GM21360 (cell line): Measurements from ENCODE around the gene CARD18.
"Not testable (repeated sequence)": the region's sequence is repeated elsewhere in the genome, so short reads cannot be mapped to it uniquely, and the experiment has no call there.

Experiments
- ATAC-seq: cut with Tn5 transposase; IDR thresholded peaks from one replicate; pipeline ENCODE4 v1.9.1; 2021; ENCODE audit warnings: mild to moderate bottlenecking, moderate library complexity; ENCODE audit not compliant: unreplicated experiment

Gene CARD18

DNA sequence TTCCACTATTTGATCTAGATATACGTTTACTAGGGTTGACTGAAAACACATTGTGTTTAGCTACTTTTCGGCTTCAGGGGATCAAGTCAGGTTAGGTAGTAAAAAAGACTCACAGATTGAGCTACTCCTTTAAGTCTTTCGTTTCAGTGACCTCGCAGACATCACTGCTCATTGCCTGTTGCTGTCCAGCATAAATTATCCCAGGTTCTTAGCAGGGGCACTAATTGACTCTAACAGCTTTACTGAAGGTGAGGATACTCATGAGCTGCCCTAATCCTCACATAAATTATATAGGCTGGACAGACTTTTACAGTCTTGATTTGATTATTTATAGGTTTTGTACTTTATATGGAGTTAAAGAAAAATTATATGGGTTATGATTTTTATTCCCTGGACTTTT lies 3.7 kb downstream of the CARD18 start:
- no peak for ATAC-seq

DNA sequence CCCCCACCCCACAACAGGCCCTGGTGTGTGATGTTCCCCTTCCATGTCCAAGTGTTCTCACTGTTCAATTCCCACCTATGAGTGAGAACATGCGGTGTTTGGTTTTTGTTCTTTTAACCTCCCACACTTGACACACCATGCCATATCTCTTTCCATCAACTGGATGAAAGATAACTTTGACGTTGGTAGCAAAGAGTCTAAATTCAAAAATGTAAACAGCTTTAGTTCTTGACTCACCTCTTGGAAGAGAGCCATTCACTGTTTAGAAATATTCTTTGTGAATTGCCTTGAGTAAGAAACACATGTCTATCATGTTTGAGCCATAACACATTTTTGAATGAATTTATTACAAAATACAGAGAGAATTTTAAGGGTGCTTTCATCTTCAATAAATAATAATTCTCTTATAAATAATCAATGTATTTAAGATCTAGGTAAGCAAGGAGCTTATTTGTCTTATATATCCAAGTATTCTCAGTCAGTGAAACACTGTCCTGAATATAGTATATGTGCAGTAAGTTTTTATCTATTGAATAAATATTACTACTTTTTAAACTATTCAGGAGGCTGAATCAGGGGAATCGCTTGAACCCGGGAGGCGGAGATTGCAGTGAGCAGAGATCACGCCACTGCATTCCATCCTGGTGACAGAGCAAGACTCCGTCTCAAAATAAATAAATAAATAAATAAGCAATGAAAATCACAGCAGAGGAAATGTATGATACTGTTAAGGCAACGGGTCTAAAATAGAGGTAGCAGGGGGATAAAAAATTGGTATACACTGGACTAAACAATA lies 6.7 kb downstream of the CARD18 start:
- ATAC-seq = no peak

DNA sequence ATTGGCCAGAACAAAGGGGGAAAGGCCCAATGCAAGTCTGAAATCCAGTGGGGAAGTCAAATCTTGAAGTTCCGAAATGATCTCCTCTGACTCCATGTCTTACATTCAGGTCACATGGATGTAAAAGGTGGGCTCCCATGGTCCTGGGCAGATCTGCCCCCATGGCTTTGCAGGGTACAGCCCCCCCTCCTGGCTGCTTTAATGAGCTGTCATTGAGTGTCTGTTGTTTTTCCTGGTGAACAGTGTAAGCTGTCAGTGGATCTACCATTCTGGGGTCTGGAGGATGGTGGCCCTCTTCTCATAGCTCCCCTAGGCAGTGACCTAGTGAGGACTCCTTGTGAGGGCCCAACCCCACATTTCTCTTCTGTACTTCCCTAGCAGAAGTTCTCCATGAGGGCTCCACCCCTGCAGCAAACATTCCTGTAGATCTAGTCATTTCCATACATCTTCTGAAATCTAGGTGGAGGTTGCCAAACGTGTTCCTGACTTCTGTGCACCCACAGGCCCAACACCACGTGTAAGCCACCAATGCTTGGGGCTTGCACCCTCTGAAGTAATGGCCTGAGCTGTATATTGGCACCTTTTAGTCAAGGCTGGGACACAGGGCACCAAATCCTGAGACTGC lies 9.3 kb downstream of the CARD18 start:
- ATAC-seq = no peak

DNA sequence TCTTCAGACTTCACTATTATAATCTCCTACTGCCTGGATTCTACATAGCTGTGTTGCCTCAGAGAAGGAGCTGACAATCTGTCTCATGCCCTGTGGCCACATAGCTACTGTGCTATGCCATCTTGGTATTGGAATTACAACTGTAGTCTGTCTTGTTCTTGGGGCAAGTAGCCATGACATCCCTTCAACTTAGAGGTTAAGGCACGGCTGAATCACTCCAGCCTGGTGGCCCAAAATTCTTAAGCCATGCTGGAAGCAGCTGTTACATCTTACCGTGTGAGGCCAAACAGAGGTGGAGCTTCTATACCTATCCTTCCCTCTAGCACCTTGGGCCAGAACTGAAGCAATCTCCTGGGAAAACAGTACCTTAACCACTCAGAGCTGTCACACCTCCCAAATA lies 14.8 kb downstream of the CARD18 start:
- no peak for ATAC-seq

DNA sequence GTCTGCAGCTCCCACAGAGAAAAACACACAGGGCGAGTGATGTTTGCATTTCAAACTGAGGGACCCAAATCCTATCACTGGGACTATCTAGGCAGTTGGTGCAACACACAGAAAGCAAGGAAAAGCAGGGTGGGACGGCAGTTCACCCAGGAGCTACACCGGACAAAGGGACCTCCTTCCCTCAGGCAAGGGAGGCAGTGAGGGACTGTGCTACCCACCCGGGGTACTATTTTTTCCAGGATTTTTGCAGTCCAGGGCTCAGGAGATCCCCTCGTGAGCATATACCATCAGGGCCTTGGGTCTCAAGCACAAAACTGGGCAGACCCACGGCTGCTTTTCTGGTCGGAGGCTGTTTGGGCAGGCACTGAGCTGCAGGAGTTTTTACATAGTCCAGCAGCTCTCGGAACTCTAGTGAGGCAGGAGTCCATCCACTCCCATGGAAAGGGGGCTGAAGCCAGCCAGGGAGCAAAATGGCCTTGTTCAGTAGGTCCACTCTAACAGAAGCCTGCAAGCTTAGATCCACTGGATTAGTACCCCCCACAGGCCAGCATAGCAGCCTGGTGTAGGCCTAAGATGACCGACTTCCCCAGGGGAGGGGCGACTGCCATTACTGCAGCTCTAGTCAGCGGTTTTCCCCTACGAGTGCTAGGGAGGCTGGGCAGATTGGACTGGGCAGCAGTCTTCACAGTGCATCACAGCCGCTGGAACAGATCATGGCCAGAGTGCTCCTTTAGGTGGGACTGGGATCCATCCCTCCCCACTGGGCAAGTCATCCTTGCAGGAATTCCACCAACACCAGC lies 28.2 kb downstream of the CARD18 start:
- no peak for ATAC-seq

DNA sequence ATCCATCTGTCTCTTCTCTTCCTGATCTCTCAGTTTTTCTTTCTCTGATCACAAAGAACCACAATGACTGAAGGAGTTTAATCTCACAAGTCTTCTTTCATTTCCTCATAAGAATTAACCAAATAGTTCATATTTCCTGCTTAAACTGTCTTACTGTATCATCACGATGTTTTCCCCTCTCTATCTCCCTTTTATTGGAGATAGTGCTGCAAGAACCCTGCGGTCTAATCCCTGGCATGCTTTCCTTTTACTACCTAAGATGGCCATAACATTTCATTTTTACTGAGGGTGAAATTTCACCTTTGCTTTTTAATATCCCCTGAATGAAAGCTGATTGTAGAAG lies 28.9 kb downstream of the CARD18 start:
- no peak for ATAC-seq

DNA sequence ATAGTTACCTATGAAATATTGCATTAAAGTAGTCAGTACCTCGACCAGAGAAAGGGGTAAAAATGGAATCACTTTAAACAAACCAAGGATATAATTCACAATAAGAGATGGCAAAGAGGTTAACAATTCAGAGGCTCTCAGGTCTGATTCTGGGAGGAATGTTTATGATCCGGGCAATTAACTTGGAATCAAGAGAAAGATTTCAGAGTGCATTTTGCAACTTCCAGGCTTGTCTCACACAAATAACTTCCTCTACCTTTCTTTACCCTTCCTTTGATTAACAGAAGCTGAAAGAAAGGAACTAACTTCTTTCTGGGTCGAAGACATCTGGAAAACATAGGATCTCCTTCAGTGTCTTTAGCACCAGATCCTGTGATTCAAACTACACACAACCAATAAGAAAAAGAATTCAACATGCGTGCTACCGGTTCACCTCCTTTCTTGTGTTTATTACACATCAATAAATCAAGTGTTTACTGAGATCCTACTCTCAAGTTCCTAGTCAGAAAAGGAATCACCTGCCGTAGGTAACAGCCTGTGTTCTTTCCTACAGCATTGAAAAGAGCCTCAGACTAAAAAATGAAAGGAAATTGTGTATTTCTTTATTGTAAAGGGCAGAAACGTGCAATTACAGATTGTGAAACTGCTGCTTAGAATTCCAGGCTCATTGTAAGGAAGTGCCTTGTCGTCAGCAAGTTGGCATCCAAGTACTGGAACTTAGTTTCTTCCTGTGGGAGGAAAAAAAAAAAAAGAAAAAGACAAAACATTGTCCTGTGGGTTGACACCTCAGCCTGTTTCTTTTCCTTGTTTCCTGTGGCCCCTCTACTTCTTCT lies 29.5 kb downstream of the CARD18 start:
- ATAC-seq = no peak

DNA sequence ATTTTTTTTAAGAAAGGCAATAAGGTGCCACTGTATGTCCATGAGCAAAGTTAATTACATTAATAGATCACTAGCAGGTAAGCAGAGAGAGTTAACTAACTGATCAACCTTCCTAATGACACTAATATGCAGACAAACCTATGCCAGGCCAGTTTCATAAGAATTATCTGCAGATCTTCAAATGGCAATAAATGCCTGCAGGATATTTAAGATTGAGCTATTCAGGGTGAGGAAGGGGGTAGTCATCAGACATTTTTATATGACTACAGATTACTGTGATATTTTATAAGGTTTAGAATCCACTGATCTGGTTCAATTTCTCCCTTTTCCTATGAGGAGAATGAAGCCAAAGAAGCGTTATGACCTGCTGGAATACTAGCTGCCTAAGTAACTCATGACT lies 30.2 kb downstream of the CARD18 start:
- ATAC-seq = no peak

DNA sequence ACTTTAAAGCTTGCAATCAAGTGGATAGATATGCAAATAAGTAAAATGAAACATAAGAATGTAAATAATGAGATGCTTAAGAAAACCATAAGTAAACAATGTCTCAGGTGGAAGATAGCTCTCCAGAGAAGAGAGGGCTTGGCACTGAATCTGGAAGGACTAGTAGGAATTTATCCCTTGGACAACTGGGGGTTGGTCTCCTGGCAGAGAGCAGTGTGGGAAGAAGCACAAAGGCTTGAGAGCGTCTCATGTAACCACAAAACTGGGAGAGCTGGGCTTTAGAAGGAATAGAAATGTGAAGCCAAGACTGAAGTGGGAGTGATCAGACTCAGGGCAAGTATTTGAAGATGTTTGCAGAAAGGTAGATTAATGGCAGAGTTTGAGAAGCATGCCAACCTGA lies 31.3 kb downstream of the CARD18 start:
- no peak for ATAC-seq

DNA sequence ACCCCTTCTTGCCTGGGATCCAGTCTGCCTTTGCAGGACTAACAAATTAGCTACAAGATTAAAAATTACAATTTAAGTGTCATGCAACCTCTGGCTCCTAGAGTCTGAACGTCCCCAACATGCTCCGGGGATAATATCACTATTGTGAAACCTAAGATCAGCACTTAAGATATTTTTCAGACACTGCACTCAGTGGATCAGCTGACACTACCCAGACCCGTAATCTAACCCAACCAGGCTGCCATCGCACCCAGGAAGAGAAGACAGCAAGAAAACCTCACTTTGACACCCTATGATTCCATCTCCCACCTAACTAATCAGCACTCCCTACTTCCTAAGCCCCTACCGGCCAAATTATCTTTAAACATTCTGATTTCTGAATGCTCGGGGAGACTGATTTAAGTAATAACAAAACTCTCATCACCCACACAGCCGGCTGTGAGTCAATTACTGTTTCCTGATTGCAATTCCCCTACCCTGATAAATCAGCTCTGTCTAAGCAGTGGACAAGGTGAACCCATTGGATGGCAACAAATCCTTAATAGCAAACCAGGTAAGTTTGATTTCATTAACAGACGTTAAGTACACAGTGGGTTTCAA lies 32.2 kb downstream of the CARD18 start:
- ATAC-seq = not testable (repeated sequence)

DNA sequence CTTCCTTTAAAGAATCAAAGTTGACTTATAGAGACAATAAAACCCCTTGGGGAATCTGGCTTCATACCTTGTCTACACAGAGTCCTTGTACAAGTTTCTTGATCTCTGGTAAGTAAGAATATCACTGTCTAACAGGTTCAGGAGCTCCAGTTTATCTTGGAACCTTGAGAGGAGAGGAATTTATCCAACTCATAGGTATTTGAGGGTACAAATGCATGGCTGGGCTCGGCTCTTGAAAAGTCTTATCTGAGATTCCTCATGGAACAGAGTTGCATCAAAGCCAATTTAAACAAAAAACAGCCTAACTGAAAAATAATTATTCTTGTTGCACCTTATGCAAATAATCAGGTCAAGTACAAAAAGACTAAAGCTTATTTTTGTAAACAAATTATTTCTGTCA lies 33.4 kb downstream of the CARD18 start:
- no peak for ATAC-seq

DNA sequence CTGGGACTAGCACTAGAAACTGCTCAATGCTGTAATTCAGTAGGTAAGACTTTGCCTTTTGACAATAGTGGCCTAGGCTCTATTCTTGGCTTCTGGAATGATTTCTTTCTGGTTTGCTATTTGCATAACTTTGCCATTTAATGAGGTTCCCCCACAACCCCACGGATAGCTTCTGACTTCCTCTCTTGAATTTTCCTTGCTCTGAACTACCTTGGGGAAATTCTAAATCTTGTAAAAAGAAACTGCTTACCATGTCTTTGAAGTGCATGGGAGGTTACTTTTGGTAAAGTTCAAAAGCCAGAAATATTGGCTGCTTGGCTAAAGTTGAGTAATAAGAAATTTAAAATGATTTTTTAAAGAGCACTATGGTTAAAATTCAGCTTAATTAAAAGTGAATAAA lies 35.3 kb downstream of the CARD18 start:
- no peak for ATAC-seq

DNA sequence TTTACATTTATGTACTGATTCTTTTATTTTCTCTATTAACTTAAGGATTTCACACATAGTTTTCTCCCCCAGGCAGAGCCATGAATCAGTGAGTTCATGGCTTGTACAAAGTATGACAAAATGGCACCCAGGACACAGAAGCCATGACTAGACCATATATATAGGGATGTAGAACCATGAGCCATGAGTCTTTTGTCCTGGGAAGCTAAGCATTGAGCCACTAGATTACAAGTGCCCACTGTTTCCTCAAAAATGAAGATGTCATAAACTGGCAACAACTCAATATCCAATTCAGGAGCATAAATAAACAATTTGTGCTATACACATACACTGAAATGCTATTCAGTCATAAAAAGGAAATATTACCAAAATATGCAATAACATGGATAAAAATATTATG lies 36.2 kb downstream of the CARD18 start:
- no peak for ATAC-seq

DNA sequence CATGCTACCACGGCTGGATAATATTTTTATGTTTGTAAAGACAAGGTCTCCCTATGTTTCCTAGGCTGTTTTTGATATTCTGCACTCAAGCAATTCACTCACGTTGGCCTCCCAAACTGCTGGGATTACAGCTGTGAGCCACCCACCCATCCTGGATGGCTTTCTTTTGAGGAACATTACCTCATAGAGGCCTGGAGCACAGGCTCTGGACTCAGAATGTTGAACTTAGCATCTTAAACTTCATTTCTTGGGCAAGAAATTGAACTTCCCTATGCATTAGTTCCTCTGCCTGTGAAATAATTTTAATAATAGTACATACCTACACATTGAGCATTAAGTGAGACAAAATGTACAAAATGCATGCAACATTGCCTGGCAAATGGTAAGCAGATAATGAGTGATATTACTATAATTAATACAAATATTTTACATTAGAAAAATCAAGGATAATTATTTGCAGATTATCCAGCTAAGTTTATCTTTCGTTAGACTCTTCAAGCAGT lies 37.4 kb downstream of the CARD18 start:
- ATAC-seq = not testable (repeated sequence)

DNA sequence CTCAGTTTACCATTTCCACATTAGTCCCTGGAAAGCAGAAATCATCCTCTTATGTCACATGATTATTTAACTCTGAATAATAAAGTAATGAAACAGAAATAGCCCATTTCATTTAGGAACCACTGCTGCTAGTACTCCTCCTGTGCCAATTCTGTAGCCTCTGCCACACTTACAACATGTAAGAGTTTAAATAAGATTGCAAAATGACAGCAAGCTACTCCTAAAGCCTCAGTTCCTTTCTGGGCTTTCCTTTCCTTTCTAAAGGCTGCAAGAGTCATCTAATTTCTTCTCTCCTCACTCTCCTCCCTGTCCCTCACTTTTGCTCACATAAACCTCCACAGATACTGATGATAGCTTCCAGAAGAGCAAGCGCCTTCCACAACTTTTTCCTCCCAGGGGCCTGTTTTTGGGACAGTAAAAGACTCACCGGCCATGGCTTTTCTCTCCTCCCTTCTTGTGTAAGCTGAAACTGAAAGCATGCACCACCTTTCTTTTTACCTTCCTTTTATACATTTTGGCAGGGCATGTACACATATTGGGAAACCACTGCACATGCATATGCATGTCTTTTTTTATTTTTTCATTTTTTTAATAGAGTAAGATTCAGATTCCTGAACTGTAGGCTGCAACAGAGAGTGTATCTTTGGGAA lies 38.5 kb downstream of the CARD18 start:
- ATAC-seq = no peak

DNA sequence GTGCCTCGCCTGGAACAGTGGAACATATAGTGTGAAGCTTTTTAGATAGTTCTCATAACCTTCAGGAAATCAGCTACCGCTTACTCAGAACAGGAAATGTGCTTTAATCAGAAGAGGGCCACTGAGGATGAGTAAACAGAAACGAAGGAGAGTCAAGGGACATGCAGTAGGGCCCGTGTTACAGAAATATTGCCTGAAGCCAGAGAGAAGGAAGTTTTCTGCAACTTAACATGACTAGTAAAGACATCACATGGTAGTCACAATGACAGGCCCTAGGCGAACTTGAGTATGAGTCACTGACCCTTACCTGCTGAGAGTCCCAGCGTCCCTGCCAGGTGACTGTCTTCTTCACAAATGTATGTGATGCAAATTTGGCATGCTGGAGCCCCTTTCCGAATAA lies 39.4 kb downstream of the CARD18 start:
- ATAC-seq = no peak

DNA sequence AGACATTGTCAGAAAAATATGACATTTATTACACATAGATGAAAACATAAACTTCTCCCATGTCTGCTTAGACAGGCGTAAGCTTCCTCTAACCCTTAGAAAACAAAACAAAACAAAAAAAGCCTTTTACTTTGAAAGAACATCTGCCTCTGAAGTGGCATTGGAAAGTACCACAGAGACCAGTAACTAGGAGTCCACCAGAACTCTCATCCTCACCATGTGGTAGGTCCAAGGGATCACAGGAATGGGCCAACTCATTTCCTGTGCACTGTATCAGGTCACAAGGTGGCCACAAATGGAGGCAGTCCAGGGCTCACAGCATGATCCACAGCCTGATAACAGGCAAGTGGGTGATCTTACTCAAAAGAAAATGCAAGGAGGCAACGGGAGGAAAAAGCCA lies 40.0 kb downstream of the CARD18 start:
- not testable (repeated sequence) for ATAC-seq

DNA sequence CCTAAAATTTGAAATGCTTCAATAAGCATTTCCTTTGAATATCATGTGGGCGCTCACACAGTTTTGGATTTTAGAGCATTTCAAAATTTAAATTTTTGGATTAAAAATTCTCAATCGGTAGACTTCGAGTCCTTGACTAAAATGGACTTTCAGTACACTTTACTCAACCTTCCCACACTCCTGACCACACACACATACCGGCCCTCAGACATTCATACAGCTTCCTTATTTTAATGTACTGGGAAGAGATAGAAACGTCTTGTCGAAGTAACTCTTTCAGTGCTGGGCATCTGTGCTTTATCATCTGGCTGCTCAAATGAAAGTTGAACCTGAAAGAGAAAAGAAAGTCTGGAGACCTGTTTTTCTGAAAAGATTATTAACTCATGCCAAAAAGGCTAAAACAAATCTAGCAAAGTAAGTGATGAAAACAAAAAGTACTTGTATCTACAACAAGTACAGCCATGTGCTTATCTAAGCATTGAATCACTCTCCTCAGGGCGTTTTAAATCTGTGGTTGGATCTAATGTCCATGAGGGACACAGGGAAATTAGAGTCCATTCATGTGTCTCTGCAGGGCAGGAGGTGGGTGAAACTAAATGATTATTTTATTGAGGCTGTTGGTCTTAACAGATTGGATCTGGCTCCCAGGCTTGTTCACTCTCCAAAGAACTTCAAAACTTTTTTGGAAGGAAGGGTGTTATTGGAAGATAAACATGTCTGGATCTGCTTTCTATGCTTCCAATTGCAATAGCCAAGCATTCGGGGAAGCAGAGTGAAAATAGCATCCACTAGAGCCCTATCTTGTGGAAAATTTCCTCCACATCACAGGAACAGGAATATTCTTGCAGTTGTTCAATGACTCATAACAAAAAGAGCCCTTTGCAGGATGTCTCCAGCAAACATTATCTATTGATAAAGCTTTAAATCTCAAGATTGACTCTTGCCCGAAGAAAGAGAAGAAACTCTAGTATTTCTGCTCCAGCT lies 47.0 kb downstream of the CARD18 start:
- no peak for ATAC-seq
